Gastroesophageal sphincter (tissue), 3 donors: ENCODE measurements around the gene TMC6.

ENCODE experiments used
- CTCF ChIP-seq, 4 experiments: fragments of 200-600 bp in 2 of 4; fragments of 450-650 bp in 2 of 4; sonication (generic) in 1 of 4; IDR thresholded peaks; one replicate each; pipeline ENCODE4 v1.5.1; 2017 to 2019; ENCODE audit warnings: antibody characterized with exemption in 4 of 4, mild to moderate bottlenecking in 2 of 4, moderate library complexity in 2 of 4
- EP300 ChIP-seq: sonication (generic); formaldehyde crosslinking; IDR thresholded peaks from one replicate; pipeline ENCODE4 v1.6.1; 2017; ENCODE audit warnings: antibody characterized with exemption, mild to moderate bottlenecking
- POLR2A ChIP-seq, 2 donors: fragments of 450-650 bp; IDR thresholded peaks; one replicate each; pipeline ENCODE4 v1.6.1; 2017; ENCODE audit warnings: antibody characterized with exemption in 2 of 2, mild to moderate bottlenecking in 2 of 2, moderate library complexity in 1 of 2
- POLR2AphosphoS5 ChIP-seq: sonication (generic); formaldehyde crosslinking; IDR thresholded peaks from one replicate; pipeline ENCODE4 v1.6.1; 2017; ENCODE audit warnings: antibody characterized with exemption

- TF ChIP-seq POLR2A (IDR thresholded peaks at IDR 0.05) (no peak), CTCF (IDR thresholded peaks at IDR 0.05) (no peak), POLR2AphosphoS5 (no peak), EP300 (no peak)
These were observed 14.9 kb upstream of the TMC6 start for GRCh38 chr17:78143214-78144146.
